B cell (primary cell): ENCODE data around the gene KRI1. TPM values are rescaled to one million over a fixed set of nuclear protein-coding genes. Genes with fewer than 3 reads are reported as not detected.

Experiments
- ATAC-seq: fragments of 200-7000 bp; cut with Tn5 transposase; one replicate; pipeline ENCODE4 v1.10.0; 2021; ENCODE audit warnings: low read depth, mild to moderate bottlenecking, moderate number of reproducible peaks, moderate library complexity
- CTCF ChIA-PET: fragments of 350-600 bp; sonication (Branson Sonifier 250); formaldehyde crosslinking; loops from one replicate; lab custom pipeline; 2021; ENCODE audit warnings: antibody characterized with exemption, inconsistent platforms; lab: Charles Lee
- POLR2A ChIA-PET: fragments of 350-600 bp; sonication (Branson Sonifier 250); formaldehyde crosslinking; loops from one replicate; lab custom pipeline; 2021; ENCODE audit warnings: antibody characterized with exemption; lab: Charles Lee
- DNase-seq: peaks from one replicate; pipeline ENCODE4 v3.0.0; 2013
- H2AFZ ChIP-seq: 2 replicates; pipeline ENCODE4 v1.6.1; 2012; ENCODE audit warnings: mild to moderate bottlenecking, low read depth, low read length; ENCODE audit not compliant: insufficient read depth, poor library complexity, severe bottlenecking
- H3K27ac ChIP-seq, 2 donors: 1 replicate in 1 of 2; 2 replicates in 1 of 2; pipeline ENCODE4 v1.5.1; 2012 to 2013; ENCODE audit warnings: low read length in 2 of 2, mild to moderate bottlenecking in 2 of 2, moderate library complexity in 1 of 2
- H3K27me3 ChIP-seq, 4 experiments: fragments of 200-600 bp in 1 of 4; sonication (generic) in 1 of 4; replicated peaks in 1 of 4; 1 replicate in 2 of 4; 2 replicates in 2 of 4; pipeline versions ENCODE4 v1.6.1 to v1.7.0; 2013 to 2016; ENCODE audit warnings: low read length in 3 of 4, mild to moderate bottlenecking in 2 of 4, mixed read lengths in 1 of 4, moderate library complexity in 1 of 4; ENCODE audit not compliant: insufficient read depth in 4 of 4, control insufficient read depth in 3 of 4; ENCODE audit errors: control extremely low read depth in 1 of 4
- H3K36me3 ChIP-seq, 2 experiments: replicated peaks in 1 of 2; 1 replicate in 1 of 2; 2 replicates in 1 of 2; pipeline versions ENCODE4 v1.6.1 to v1.7.1; 2013; ENCODE audit warnings: low read length in 1 of 2; ENCODE audit not compliant: insufficient read depth in 2 of 2, control insufficient read depth in 1 of 2; ENCODE audit errors: control extremely low read depth in 1 of 2, extremely low read depth in 1 of 2
- H3K4me1 ChIP-seq, 2 donors: fragments of 200-600 bp in 1 of 2; sonication (generic) in 1 of 2; 1 replicate in 1 of 2; 2 replicates in 1 of 2; pipeline versions ENCODE4 v1.5.1 to v1.6.1; 2013 to 2017; ENCODE audit warnings: low read length in 2 of 2; ENCODE audit not compliant: control insufficient read depth in 2 of 2, insufficient read depth in 2 of 2
- H3K4me2 ChIP-seq: replicated peaks from 2 replicates; pipeline ENCODE3; 2012; ENCODE audit warnings: mild to moderate bottlenecking, low read depth, low read length; ENCODE audit not compliant: poor library complexity, severe bottlenecking
- H3K4me3 ChIP-seq, 5 experiments: fragments of 200-600 bp in 1 of 5; sonication (generic) in 1 of 5; 1 replicate in 3 of 5; 2 replicates in 2 of 5; pipeline versions ENCODE4 v1.5.1 to v1.7.0; 2011 to 2016; ENCODE audit warnings: low read length in 4 of 5, mild to moderate bottlenecking in 4 of 5, low read depth in 2 of 5, control low read depth in 1 of 5, moderate library complexity in 1 of 5; ENCODE audit not compliant: insufficient read depth in 1 of 5; ENCODE audit errors: control extremely low read depth in 1 of 5, extremely low read depth in 1 of 5
- H3K79me2 ChIP-seq: fragments of 200-600 bp; sonication (generic); one replicate; pipeline ENCODE4 v1.6.0; 2016; ENCODE audit warnings: low read length; ENCODE audit not compliant: control insufficient read depth, insufficient read depth
- H3K9ac ChIP-seq: fragments of 200-600 bp; sonication (generic); 2 replicates; pipeline ENCODE4 v1.6.1; 2017; ENCODE audit warnings: mild to moderate bottlenecking, low read length, moderate library complexity
- H3K9me3 ChIP-seq, 3 donors: one replicate each; pipeline versions ENCODE4 v1.6.1 to v1.7.1; 2013; ENCODE audit warnings: low read length in 2 of 3; ENCODE audit not compliant: control insufficient read depth in 2 of 3, insufficient read depth in 1 of 3; ENCODE audit errors: control extremely low read depth in 1 of 3
- H4K20me1 ChIP-seq: 2 replicates; pipeline ENCODE4 v1.6.0; 2012; ENCODE audit warnings: mild to moderate bottlenecking, low read length; ENCODE audit not compliant: insufficient read depth, control insufficient read depth, poor library complexity, severe bottlenecking
- H3K27ac Mint-ChIP-seq: one replicate; pipeline ENCODE4 v1.8.0; 2021; ENCODE audit warnings: mixed read lengths
- H3K27me3 Mint-ChIP-seq: one replicate; pipeline ENCODE4 v1.8.0; 2021; ENCODE audit warnings: mixed read lengths
- H3K4me1 Mint-ChIP-seq: one replicate; pipeline ENCODE4 v1.8.0; 2021; ENCODE audit warnings: mixed read lengths
- H3K4me3 Mint-ChIP-seq: one replicate; pipeline ENCODE4 v1.8.0; 2021; ENCODE audit warnings: mixed read lengths
- H3K9me3 Mint-ChIP-seq: one replicate; pipeline ENCODE4 v1.8.0; 2022; ENCODE audit warnings: mixed read lengths; ENCODE audit not compliant: insufficient read depth
- EZH2 ChIP-seq: IDR thresholded peaks from 2 replicates; pipeline ENCODE4 v1.6.1; 2012; ENCODE audit warnings: borderline replicate concordance, low read depth, mild to moderate bottlenecking, moderate library complexity, low read length; ENCODE audit not compliant: insufficient read depth, poor library complexity, severe bottlenecking
- WGBS: methylation state at CpG from one replicate; pipeline ENCODE4 v1.1.5; 2013; ENCODE audit warnings: missing lambda C conversion rate; ENCODE audit not compliant: insufficient coverage; 5-methylcytosine and 5-hydroxymethylcytosine counted together
- intact Hi-C: fragments of 100-400 bp; cut with micrococcal nuclease; formaldehyde crosslinking; loops from one replicate; pipeline ENCODE4 v1.10.0; 2022
- polyA plus RNA-seq: library from polyadenylated mRNA; depleted of rRNA; stranded (reverse); fragments of >200 nt; gene quantifications from 2 replicates; pipeline ENCODE4 v1.2.3, GENCODE V29; 2012
- total RNA-seq, 2 donors: library from RNA; stranded (reverse); fragments of 120-200 nt in 1 of 2; gene quantifications; 1 replicate in 1 of 2; 2 replicates in 1 of 2; pipeline versions ENCODE4 v1.2.3 to v1.2.4, GENCODE V29; 2013 to 2022
- TF ChIP-seq, protein P1 (sequence below): fragments of 200-600 bp; IDR thresholded peaks from one replicate; pipeline ENCODE4 v1.8.0; 2022; ENCODE audit warnings: antibody characterized with exemption, mild to moderate bottlenecking

Gene KRI1
- total and polyA plus RNA-seq, 2 donors (not counting 1 experiment from before 2014, with no cell fraction given): 46.7 to 62.8 TPM

GRCh38 chr19:10604460-10604980 is 38.7 kb upstream of the KRI1 start:
- Histone ChIP-seq H3K79me2 (peaks cover 69% of the 10 kb centered on the region), H3K9me3 (no peaks in the 10 kb centered on the region), H2AFZ (no peak overlapping the region), H3K27me3 (no peaks in the 10 kb centered on the region), H3K4me2 (peak overlapping the region; percentile 99), H4K20me1 (peaks cover 30% of the 10 kb centered on the region), H3K36me3 (peaks cover 0 to 8% of the 10 kb centered on the region in 2 experiments), H3K4me1 (peaks cover 32 to 60% of the 10 kb centered on the region in 2 donors), H3K4me3 (peak overlapping the region; percentile 89 to 100 (median 94)), H3K9ac (peak overlapping the region; percentile 98), H3K27ac (peak overlapping the region; percentile 97 to 99)
- whole genome bisulfite sequencing: under 1% methylated on average over 7 of the region's 9 CpGs
- no peaks in the 10 kb centered on the region for H3K9me3 Mint-ChIP-seq
- H3K27me3 Mint-ChIP-seq: no peaks in the 10 kb centered on the region
- no peak for DNase-seq
- CTCF ChIA-PET: interaction anchor here (0.6 to 5.0 kb wide), 12 partner anchors 8 to 95 kb away, joined by 3 to 81 read pairs (median 4); partner anchors contain the start of gene KRI1
- ATAC-seq: peak; percentile 12
- intact Hi-C loops: loop anchor here (1.0 kb wide), 1 partner anchor 40 kb away; no protein-coding TSS in a partner anchor
- peaks cover 39% of the 10 kb centered on the region for H3K4me1 Mint-ChIP-seq
- POLR2A ChIA-PET: interaction anchor here (0.5 to 4.1 kb wide), 20 partner anchors 8 to 780 kb away, joined by 3 to 24 read pairs (median 4); partner anchors contain the start of genes ATG4D, KRI1 and TMED1
- no peak for TF ChIP-seq EZH2
- TF ChIP-seq, protein P1, sequence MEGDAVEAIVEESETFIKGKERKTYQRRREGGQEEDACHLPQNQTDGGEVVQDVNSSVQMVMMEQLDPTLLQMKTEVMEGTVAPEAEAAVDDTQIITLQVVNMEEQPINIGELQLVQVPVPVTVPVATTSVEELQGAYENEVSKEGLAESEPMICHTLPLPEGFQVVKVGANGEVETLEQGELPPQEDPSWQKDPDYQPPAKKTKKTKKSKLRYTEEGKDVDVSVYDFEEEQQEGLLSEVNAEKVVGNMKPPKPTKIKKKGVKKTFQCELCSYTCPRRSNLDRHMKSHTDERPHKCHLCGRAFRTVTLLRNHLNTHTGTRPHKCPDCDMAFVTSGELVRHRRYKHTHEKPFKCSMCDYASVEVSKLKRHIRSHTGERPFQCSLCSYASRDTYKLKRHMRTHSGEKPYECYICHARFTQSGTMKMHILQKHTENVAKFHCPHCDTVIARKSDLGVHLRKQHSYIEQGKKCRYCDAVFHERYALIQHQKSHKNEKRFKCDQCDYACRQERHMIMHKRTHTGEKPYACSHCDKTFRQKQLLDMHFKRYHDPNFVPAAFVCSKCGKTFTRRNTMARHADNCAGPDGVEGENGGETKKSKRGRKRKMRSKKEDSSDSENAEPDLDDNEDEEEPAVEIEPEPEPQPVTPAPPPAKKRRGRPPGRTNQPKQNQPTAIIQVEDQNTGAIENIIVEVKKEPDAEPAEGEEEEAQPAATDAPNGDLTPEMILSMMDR: no peak
- H3K27ac Mint-ChIP-seq: peak overlapping the region; percentile 99
- peak overlapping the region; percentile 96 for H3K4me3 Mint-ChIP-seq
